GM12891 (cell line): Measurements from ENCODE around the gene BAIAP3.

Source experiments
- PAX5 ChIP-seq: IDR thresholded peaks from 2 replicates; pipeline ENCODE4 v1.6.1; 2011; ENCODE audit warnings: low read length, moderate library complexity, mild to moderate bottlenecking; ENCODE audit not compliant: insufficient read depth, severe bottlenecking
- POLR2A ChIP-seq: IDR thresholded peaks from 2 replicates; pipeline ENCODE4 v1.6.1; 2011; ENCODE audit warnings: low read depth, low read length, control low read depth
- POLR2AphosphoS5 ChIP-seq: IDR thresholded peaks from 2 replicates; pipeline ENCODE4 v1.6.1; 2011; ENCODE audit warnings: low read depth, low read length, control low read depth
- SPI1 ChIP-seq: IDR thresholded peaks from 2 replicates; pipeline ENCODE4 v1.6.1; 2011; ENCODE audit warnings: low read depth, low read length, control low read depth

DNA sequence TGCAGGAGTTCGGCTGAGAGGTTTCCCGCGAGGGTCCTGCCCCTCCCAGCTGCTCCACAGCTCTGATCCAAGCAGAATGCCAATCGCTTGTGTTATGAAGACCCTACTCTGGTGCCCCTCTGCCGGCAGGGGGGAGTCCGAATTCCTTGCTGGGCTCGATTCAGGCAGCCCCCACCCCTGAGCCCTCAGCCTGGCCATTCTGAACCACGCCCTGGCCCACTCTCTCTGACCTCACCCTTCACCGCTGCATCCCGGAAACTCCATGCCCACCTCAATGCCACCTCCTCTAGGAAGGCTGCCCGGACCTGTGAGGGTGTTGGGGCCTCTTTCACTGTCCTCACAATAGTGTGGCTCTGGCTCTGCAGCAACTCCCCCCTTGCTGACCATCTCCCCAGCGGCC, 31.9 kb upstream of the BAIAP3 start:
- TF ChIP-seq POLR2AphosphoS5 (no peak), POLR2A (no peak), SPI1 (no peak), PAX5 (no peak)
